Omental fat pad (tissue), 4 donors: Measurements from ENCODE around the gene PDZD2. TPM values are rescaled to one million over a fixed set of nuclear protein-coding genes. Genes with fewer than 3 reads are reported as not detected.
"Not testable (repeated sequence)": the region's sequence is repeated elsewhere in the genome, so short reads cannot be mapped to it uniquely, and the experiment has no call there.

Experiments
- ATAC-seq: fragments of 150-250 bp; one replicate; pipeline ENCODE4 v1.9.1; 2016; ENCODE audit warnings: mild to moderate bottlenecking, moderate library complexity; ENCODE audit not compliant: low FRiP score
- DNase-seq: peaks from one replicate; pipeline ENCODE4 v3.0.0-alpha.2; 2019; ENCODE audit warnings: low spot score
- total RNA-seq, 4 donors: library from RNA; depleted of rRNA; stranded (reverse); fragments of >200 nt; gene quantifications; one replicate each; pipeline ENCODE4 v1.1.0, GENCODE V29; 2016
- TF ChIP-seq, protein P1 (sequence below), 3 donors: fragments of 450-650 bp; IDR thresholded peaks; one replicate each; pipeline ENCODE4 v1.5.1; 2016 to 2017; ENCODE audit warnings: antibody characterized with exemption in 3 of 3, mild to moderate bottlenecking in 3 of 3, moderate library complexity in 2 of 3

Gene PDZD2
- total RNA-seq, 4 donors from 2014 or later, result 43.5 to 113 (median 55.7) TPM

DNA sequence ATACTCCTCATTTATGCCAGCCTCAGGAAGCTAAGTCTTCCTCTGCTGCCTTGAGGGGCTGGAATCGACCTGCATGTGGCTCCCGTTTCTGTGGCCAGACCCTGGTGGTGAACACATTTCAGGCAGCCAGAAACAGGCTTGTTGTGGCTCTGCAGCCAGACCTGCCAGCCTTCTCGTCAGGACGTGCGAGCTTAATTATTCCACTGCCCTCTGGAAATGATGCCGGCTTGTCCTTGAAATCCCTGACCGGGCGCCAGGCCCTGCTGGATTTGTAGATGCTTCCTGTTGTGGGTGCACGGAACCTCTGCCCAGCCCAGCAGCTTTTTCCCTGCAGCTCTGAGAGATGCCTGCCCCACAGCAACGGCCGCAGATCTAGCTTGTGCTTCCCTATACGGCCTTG, 41.6 kb downstream of the PDZD2 start:
- ATAC-seq (no peak), DNase-seq (no peak)
- TF ChIP-seq, protein P1, sequence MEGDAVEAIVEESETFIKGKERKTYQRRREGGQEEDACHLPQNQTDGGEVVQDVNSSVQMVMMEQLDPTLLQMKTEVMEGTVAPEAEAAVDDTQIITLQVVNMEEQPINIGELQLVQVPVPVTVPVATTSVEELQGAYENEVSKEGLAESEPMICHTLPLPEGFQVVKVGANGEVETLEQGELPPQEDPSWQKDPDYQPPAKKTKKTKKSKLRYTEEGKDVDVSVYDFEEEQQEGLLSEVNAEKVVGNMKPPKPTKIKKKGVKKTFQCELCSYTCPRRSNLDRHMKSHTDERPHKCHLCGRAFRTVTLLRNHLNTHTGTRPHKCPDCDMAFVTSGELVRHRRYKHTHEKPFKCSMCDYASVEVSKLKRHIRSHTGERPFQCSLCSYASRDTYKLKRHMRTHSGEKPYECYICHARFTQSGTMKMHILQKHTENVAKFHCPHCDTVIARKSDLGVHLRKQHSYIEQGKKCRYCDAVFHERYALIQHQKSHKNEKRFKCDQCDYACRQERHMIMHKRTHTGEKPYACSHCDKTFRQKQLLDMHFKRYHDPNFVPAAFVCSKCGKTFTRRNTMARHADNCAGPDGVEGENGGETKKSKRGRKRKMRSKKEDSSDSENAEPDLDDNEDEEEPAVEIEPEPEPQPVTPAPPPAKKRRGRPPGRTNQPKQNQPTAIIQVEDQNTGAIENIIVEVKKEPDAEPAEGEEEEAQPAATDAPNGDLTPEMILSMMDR (IDR thresholded peaks at IDR 0.05), result no peak

DNA sequence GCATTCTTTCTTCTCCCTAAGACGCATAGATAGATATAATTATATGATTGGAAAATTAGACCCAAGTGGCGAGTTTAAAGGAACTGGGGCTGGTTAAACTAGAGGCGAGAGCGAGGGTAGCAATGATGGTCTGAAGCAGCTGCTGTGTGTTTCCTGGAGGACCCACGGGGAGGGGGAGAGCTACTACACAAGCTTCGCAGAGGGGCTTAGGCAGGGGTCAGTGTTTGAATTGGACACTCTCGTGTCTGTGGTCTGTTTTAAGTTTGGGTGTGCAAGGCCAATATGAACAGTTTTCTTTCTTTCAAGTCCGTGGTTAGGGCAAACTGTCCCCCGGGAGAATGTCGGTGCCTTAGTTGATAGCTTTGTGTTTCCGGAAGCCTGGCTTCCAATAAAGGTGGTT, 43.1 kb downstream of the PDZD2 start:
- no peak for ATAC-seq
- DNase-seq, result no peak
- TF ChIP-seq, protein P1 (IDR thresholded peaks at IDR 0.05), result no peak

DNA sequence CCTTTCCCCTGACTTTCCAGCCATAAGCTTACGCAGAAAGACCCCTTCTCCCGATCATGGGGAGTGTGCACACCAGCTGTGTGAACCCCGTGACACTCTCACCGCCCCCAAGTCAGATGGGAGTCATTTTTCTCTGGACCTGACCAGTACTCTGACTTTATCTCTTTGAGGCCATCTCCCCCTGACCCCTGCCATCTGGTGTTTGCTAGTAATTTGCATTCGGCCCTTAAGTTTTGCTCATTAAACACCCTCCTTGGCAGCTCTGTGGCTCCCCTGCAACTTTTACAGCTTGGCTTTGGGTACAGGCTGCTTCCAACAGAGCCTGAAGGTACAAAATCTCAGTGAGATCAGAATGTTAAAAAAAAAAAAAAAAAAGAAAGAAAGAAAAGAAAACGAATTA, 43.9 kb downstream of the PDZD2 start:
- ATAC-seq, result no peak
- TF ChIP-seq, protein P1 (IDR thresholded peaks at IDR 0.05), result no peak
- DNase-seq, result no peak

DNA sequence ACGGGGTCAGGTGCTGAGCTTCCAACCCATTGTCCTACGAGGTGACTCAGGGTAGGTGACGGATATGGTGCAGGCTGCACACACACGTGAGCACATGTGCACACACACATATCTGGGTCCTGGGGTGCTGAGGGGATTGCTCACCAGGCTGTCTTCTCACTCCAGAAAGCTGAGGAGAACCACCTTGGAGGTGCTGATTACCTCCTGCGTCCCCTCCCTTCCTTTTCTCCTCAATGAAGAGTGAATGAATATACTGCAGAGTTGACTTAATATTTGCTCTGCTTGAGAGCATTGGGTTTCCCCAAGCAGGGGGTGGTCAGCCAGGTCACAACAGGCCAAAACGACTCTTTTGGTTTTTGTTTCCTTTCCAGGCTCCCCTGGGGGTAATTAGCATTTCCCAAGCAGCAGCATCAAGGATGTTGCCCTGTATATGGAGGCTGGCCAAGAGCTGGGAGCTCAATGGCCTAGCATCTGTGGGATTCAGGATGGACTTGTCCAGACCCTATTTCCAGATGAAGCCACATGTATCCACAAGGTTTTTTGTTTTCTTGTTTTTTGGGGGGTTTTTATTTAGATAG, 49.7 kb downstream of the PDZD2 start:
- TF ChIP-seq, protein P1 (IDR thresholded peaks at IDR 0.05), result no peak
- DNase-seq (no peak), ATAC-seq (no peak)

DNA sequence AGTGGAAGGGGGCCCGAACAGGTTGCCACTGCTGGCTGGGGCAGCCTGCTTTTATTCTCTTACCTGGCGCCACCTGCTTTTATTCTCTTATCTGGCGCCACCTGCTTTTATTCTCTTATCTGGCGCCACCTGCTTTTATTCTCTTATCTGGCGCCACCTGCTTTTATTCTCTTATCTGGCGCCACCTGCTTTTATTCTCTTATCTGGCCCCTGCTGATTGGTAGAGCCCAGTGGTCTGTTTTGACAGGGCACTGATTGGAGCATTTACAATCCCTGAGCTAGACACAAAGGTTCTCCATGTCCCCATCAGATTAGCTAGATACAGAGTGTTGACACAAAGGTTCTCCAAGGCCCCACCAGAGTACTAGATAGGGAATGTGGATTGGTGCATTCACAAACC, 52.5 kb downstream of the PDZD2 start:
- ATAC-seq, DNase-seq: not testable (repeated sequence)

- DNase-seq, result no peak
- TF ChIP-seq, protein P1 (IDR thresholded peaks at IDR 0.05), result no peak
- ATAC-seq, result no peak
Observed at GRCh38 chr5:31692561-31693221, 53.8 kb downstream of the PDZD2 start.

DNA sequence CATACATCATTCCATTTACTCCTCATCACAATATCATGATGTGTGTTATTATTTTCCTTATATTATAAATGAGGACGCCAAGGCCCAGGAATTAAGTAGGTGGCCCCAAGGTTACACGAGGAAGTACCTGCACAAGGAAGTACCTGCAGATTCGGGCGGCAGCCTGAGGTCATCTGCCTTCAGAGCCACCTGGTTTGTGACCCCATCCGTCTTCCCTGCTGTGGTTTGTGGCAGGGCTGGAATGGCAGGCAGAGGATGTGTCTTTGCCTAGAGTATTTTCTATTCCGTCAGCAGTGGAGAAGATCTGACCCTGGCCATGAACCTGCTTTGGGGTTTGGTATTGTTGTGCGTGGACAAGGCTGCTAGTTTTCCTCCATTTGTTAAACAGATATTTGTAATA, 59.7 kb downstream of the PDZD2 start:
- TF ChIP-seq, protein P1 (IDR thresholded peaks at IDR 0.05), result no peak
- no peak for DNase-seq
- ATAC-seq, result no peak
